Measurements from ENCODE around the gene OSGEP.

DNA sequence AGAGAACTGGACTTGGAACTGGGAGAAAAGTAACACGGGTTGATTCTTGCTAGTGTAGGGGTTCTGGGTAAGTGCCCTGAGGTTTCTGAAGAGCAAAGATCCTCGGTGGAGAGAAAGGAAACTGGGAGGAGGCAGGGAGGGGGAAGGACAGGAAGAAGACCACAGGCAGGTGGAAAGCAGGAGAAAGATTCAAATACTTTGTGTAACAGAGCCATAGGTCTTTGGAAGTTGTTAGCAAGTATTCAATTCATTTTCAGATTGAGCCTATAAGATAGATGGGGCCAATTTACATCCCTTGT lies 15.9 kb upstream of the OSGEP start:
- TF ChIP-seq, protein P1, sequence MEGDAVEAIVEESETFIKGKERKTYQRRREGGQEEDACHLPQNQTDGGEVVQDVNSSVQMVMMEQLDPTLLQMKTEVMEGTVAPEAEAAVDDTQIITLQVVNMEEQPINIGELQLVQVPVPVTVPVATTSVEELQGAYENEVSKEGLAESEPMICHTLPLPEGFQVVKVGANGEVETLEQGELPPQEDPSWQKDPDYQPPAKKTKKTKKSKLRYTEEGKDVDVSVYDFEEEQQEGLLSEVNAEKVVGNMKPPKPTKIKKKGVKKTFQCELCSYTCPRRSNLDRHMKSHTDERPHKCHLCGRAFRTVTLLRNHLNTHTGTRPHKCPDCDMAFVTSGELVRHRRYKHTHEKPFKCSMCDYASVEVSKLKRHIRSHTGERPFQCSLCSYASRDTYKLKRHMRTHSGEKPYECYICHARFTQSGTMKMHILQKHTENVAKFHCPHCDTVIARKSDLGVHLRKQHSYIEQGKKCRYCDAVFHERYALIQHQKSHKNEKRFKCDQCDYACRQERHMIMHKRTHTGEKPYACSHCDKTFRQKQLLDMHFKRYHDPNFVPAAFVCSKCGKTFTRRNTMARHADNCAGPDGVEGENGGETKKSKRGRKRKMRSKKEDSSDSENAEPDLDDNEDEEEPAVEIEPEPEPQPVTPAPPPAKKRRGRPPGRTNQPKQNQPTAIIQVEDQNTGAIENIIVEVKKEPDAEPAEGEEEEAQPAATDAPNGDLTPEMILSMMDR (IDR thresholded peaks at IDR 0.05) = no peak
- TF ChIP-seq POLR2A (IDR thresholded peaks at IDR 0.05) = no peak

Measured in esophagus squamous epithelium (tissue), 4 donors.